Cardiac septum (tissue), 1 donor: ENCODE data around the gene SWAP70. TPM values are rescaled to one million over a fixed set of nuclear protein-coding genes. Genes with fewer than 3 reads are reported as not detected.
"Not testable (repeated sequence)": the region's sequence is repeated elsewhere in the genome, so short reads cannot be mapped to it uniquely, and the experiment has no call there.

Source experiments
- DNase-seq: peaks from one replicate; pipeline ENCODE4 v3.0.0-alpha.2; 2020; ENCODE audit warnings: low spot score
- intact Hi-C: fragments of 100-400 bp; cut with DNase I; formaldehyde crosslinking; loops from one replicate; pipeline ENCODE4 v1.14.0; 2022
- total RNA-seq: library from RNA; stranded (reverse); fragmentation: NEBNext Ultra II Directional; extraction: Animal tissue kit (Norgen Biotek cat#: 25700); gene quantifications from one replicate; pipeline ENCODE4 v1.2.1, GENCODE V29; 2021
- donor health status: DM: no; HTN: no; CAD: no.

The SWAP70 gene
- total RNA-seq, 1 donor from 2014 or later: 27.6 TPM

GRCh38 chr11:9687711-9688477 is 24.0 kb downstream of the SWAP70 start:
- no peak for DNase-seq

GRCh38 chr11:9688716-9689511 is 25.0 kb downstream of the SWAP70 start:
- intact Hi-C loops: loop anchor here (1.0 to 2.0 kb wide), 2 partner anchors 24 to 27 kb away; partner anchors contain the start of gene SWAP70
- no peak for DNase-seq

More at GRCh38 chr11:9687711-9688477, 24.0 kb downstream of the SWAP70 start:
- intact Hi-C loops: loop anchor here (2.0 kb wide), 1 partner anchor 23 kb away; the partner anchor contains the start of gene SWAP70

GRCh38 chr11:9689721-9690120 is 25.8 kb downstream of the SWAP70 start:
- intact Hi-C loops: loop anchor here (1.0 to 2.0 kb wide), 2 partner anchors 25 to 27 kb away; partner anchors contain the start of gene SWAP70
- no peak for DNase-seq

- DNase-seq: no peak
- intact Hi-C loops: no loop called here
These were observed 28.0 kb downstream of the SWAP70 start for GRCh38 chr11:9691865-9692264.

- intact Hi-C loops: no loop called here
- DNase-seq: no peak
These were observed 28.8 kb downstream of the SWAP70 start for GRCh38 chr11:9692691-9693090.

GRCh38 chr11:9693801-9694553 is 30.1 kb downstream of the SWAP70 start:
- DNase-seq: no peak
- intact Hi-C loops: no loop called here

- DNase-seq, intact Hi-C loops: not testable (repeated sequence)
These were observed 31.4 kb downstream of the SWAP70 start for GRCh38 chr11:9695228-9695627.

GRCh38 chr11:9697766-9698165 is 33.9 kb downstream of the SWAP70 start:
- intact Hi-C loops: no loop called here
- DNase-seq: no peak

- intact Hi-C loops: no loop called here
- no peak for DNase-seq
These were observed 36.4 kb downstream of the SWAP70 start for GRCh38 chr11:9700105-9700801.

- intact Hi-C loops: no loop called here
- DNase-seq: no peak
These were observed 37.9 kb downstream of the SWAP70 start for GRCh38 chr11:9701799-9702198.

- intact Hi-C loops: no loop called here
- DNase-seq: no peak
These were observed 39.4 kb downstream of the SWAP70 start for GRCh38 chr11:9703280-9703679.

GRCh38 chr11:9704037-9704436 is 40.2 kb downstream of the SWAP70 start:
- no peak for DNase-seq
- intact Hi-C loops: no loop called here

- DNase-seq: no peak
- intact Hi-C loops: no loop called here
These were observed 40.7 kb downstream of the SWAP70 start for GRCh38 chr11:9704620-9705019.

- intact Hi-C loops: not testable (repeated sequence)
These were observed 41.5 kb downstream of the SWAP70 start for GRCh38 chr11:9705361-9705760.

GRCh38 chr11:9708544-9708943 is 44.7 kb downstream of the SWAP70 start:
- intact Hi-C loops: no loop called here
- no peak for DNase-seq

More at GRCh38 chr11:9705361-9705760, 41.5 kb downstream of the SWAP70 start:
- not testable (repeated sequence) for DNase-seq

GRCh38 chr11:9710223-9710622 is 46.3 kb downstream of the SWAP70 start:
- no peak for DNase-seq
- intact Hi-C loops: no loop called here

GRCh38 chr11:9710852-9711251 is 47.0 kb downstream of the SWAP70 start:
- DNase-seq: no peak
- intact Hi-C loops: no loop called here

GRCh38 chr11:9711454-9712307 is 47.8 kb downstream of the SWAP70 start:
- intact Hi-C loops: no loop called here
- no peak for DNase-seq
